HepG2 (cell line): ENCODE measurements around the gene NRN1. TPM values are rescaled to one million over a fixed set of nuclear protein-coding genes. Genes with fewer than 3 reads are reported as not detected.
"Not testable (repeated sequence)": the region's sequence is repeated elsewhere in the genome, so short reads cannot be mapped to it uniquely, and the experiment has no call there.

Experiments used
- ATAC-seq: fragments of 200-7000 bp; cut with Tn5 transposase; 3 replicates; pipeline ENCODE4 v1.9.1; 2020; ENCODE audit warnings: mild to moderate bottlenecking, moderate library complexity
- BruUV-seq: library from RNA; stranded (reverse); fragments of 400-500 nt; replicated peaks from 2 replicates; lab custom pipeline; 2021; lab: Mats Ljungman, UMichigan
- CTCF ChIA-PET: fragments of 300-600 bp; formaldehyde crosslinking; extraction: SDS; loops from one replicate; lab custom pipeline; 2021; ENCODE audit warnings: low total read pairs, inconsistent platforms, low intra/inter-chr PET ratio; lab: Yijun Ruan, JAX
- POLR2A ChIA-PET: fragments of 350-600 bp; sonication (Branson Sonifier 250); formaldehyde crosslinking; loops from one replicate; lab custom pipeline; 2020; ENCODE audit warnings: antibody characterized with exemption, inconsistent platforms; lab: Yijun Ruan, JAX
- DNase-seq: peaks from one replicate; pipeline ENCODE4 v3.0.0-alpha.2; 2015; ENCODE audit warnings: low spot score
- FAIRE-seq: peaks from 3 replicates; lab custom pipeline; 2011; peaks lifted over from hg19 to GRCh38; lab: Jason Lieb, UNC
- H2AFZ ChIP-seq: one replicate; pipeline ENCODE4 v1.6.1; 2011; ENCODE audit warnings: low read length, inconsistent platforms
- H3K27ac ChIP-seq: fragments of 300-600 bp; 3 replicates; pipeline ENCODE4 v1.8.0; 2011; ENCODE audit warnings: mixed run types, mild to moderate bottlenecking, mixed read lengths, low read length, inconsistent platforms; ENCODE audit not compliant: insufficient read depth; ENCODE audit errors: extremely low read length
- H3K27me3 ChIP-seq, 2 experiments: fragments of 200-600 bp in 1 of 2; 2 replicates in 1 of 2; 3 replicates in 1 of 2; pipeline versions ENCODE4 v1.6.0 to v1.8.0; 2011; ENCODE audit warnings: low read length in 2 of 2, mild to moderate bottlenecking in 2 of 2, moderate library complexity in 2 of 2, inconsistent platforms in 1 of 2; ENCODE audit not compliant: insufficient read depth in 2 of 2, control insufficient read depth in 1 of 2
- H3K36me3 ChIP-seq, 2 experiments: fragments of 200-600 bp in 1 of 2; replicated peaks in 1 of 2; 2 replicates in 1 of 2; 3 replicates in 1 of 2; pipeline versions ENCODE4 v1.5.1 to v1.8.0; 2011; ENCODE audit warnings: low read length in 2 of 2, inconsistent platforms in 1 of 2; ENCODE audit not compliant: insufficient read depth in 2 of 2, control insufficient read depth in 1 of 2
- H3K4me1 ChIP-seq: 2 replicates; pipeline ENCODE4 v1.5.1; 2012; ENCODE audit warnings: low read length, inconsistent platforms; ENCODE audit not compliant: insufficient read depth
- H3K4me2 ChIP-seq: 2 replicates; pipeline ENCODE4 v1.6.0; 2011; ENCODE audit warnings: low read depth, low read length, inconsistent platforms
- H3K4me3 ChIP-seq, 3 experiments: fragments of 200-600 bp in 1 of 3; sonication (generic), shearing (Covaris generic) in 1 of 3; replicated peaks in 1 of 3; 2 replicates each; pipeline ENCODE4 v1.5.1; 2011 to 2016; ENCODE audit warnings: low read length in 3 of 3, inconsistent platforms in 2 of 3, low read depth in 2 of 3, mild to moderate bottlenecking in 2 of 3, control low read depth in 1 of 3, mixed read lengths in 1 of 3; ENCODE audit not compliant: insufficient read depth in 1 of 3
- H3K79me2 ChIP-seq: one replicate; pipeline ENCODE4 v1.6.1; 2011; ENCODE audit warnings: low read length, inconsistent platforms; ENCODE audit not compliant: insufficient read depth
- H3K9ac ChIP-seq: 2 replicates; pipeline ENCODE4 v1.6.0; 2011; ENCODE audit warnings: mild to moderate bottlenecking, low read depth, low read length, inconsistent platforms; ENCODE audit not compliant: insufficient read depth
- H3K9me3 ChIP-seq: 2 replicates; pipeline ENCODE4 v1.5.1; 2012; ENCODE audit warnings: mild to moderate bottlenecking, low read length
- H4K20me1 ChIP-seq: 2 replicates; pipeline ENCODE4 v1.6.0; 2011; ENCODE audit warnings: inconsistent platforms, mild to moderate bottlenecking, low read length, moderate library complexity; ENCODE audit not compliant: insufficient read depth
- GZF1 ChIP-seq: sonication (generic); formaldehyde crosslinking; IDR thresholded peaks from 2 replicates; pipeline ENCODE4 v1.5.1; 2020; ENCODE audit warnings: mild to moderate bottlenecking, missing genetic modification reagents
- HOXD1 ChIP-seq: sonication (generic); formaldehyde crosslinking; IDR thresholded peaks from 2 replicates; pipeline ENCODE4 v1.5.0; 2020; ENCODE audit warnings: missing genetic modification reagents
- PRMT3 ChIP-seq: sonication (generic); formaldehyde crosslinking; IDR thresholded peaks from 2 replicates; pipeline ENCODE4 v1.8.1; 2022; ENCODE audit warnings: low read depth, mild to moderate bottlenecking, moderate library complexity, missing genetic modification reagents, borderline replicate concordance
- TAF1 ChIP-seq: sonication (generic); formaldehyde crosslinking; IDR thresholded peaks from 2 replicates; pipeline ENCODE4 v1.4.0; 2020; ENCODE audit warnings: missing genetic modification reagents
- TSC22D2 ChIP-seq: sonication (generic); formaldehyde crosslinking; IDR thresholded peaks from 2 replicates; pipeline ENCODE4 v1.5.1; 2020; ENCODE audit warnings: missing genetic modification reagents, mild to moderate bottlenecking, borderline replicate concordance
- ZHX2 ChIP-seq, 2 experiments: sonication (generic) in 1 of 2; formaldehyde crosslinking in 1 of 2; IDR thresholded peaks; 2 replicates each; pipeline versions ENCODE4 v1.6.1 to v1.9.0; 2014 to 2022; ENCODE audit warnings: antibody characterized with exemption in 1 of 2, borderline replicate concordance in 1 of 2, inconsistent platforms in 1 of 2, low read depth in 1 of 2, missing genetic modification reagents in 1 of 2
- ZNF441 ChIP-seq: sonication (generic); formaldehyde crosslinking; IDR thresholded peaks from 2 replicates; pipeline ENCODE4 v1.7.0; 2021; ENCODE audit warnings: missing genetic modification reagents, borderline replicate concordance
- ZNF484 ChIP-seq: sonication (generic); formaldehyde crosslinking; IDR thresholded peaks from 2 replicates; pipeline ENCODE4 v1.5.1; 2020; ENCODE audit warnings: mild to moderate bottlenecking, low read depth, missing genetic modification reagents, borderline replicate concordance
- WGBS: methylation state at CpG from one replicate; pipeline ENCODE4 v1.1.6; 2017; ENCODE audit warnings: low lambda C conversion rate; 5-methylcytosine and 5-hydroxymethylcytosine counted together
- in situ Hi-C: cut with HindIII; loops from 2 replicates; pipeline ENCODE4 v1.10.0; 2017; ENCODE audit warnings: low pct_unique_long_range_greater_than_20kb; ENCODE audit not compliant: extremely low pct_ligation_motif_present
- intact Hi-C: fragments of 100-400 bp; cut with micrococcal nuclease; formaldehyde crosslinking; loops from one replicate; pipeline ENCODE4 v1.10.0; 2022; ENCODE audit not compliant: unreplicated experiment
- polyA plus RNA-seq, 8 experiments: library from polyadenylated mRNA; depleted of rRNA in 3 of 8; stranded (reverse) in 7 of 8; unstranded in 1 of 8; fragments of >200 nt; fragmentation: Illumina TruSeq in 4 of 8; extraction: Trizol in 4 of 8; gene quantifications; 2 replicates each; pipeline versions ENCODE4 v1.2.1 to v1.2.3, GENCODE V29; 2011 to 2016; ENCODE audit warnings: low read depth in 4 of 8, missing spikeins in 1 of 8, mixed read lengths in 1 of 8; ENCODE audit not compliant: insufficient read depth in 1 of 8
- total RNA-seq, 5 experiments: library from RNA; depleted of rRNA; stranded (reverse); fragments of >200 nt; fragmentation: Illumina TruSeq; extraction: Trizol; gene quantifications; 2 replicates each; pipeline ENCODE4 v1.2.3, GENCODE V29; 2016; ENCODE audit warnings: low read depth in 1 of 5

NRN1 gene
- total and polyA plus RNA-seq, 2 of the 13 experiments (the other 11 are each of a cell fraction or from before 2014, with no cell fraction given), result 0.11 TPM; not detected in 1

GRCh38 chr6:5976811-5977210 lies 29.9 kb downstream of the NRN1 start (continued):
- TF ChIP-seq ZHX2 (IDR thresholded peaks at IDR 0.05; ENCODE audit: low read depth), result no peak
- no peak for TF ChIP-seq ZHX2 (CRISPR knock-in tag; IDR thresholded peaks at IDR 0.05; ENCODE audit: borderline replicate concordance)
- TF ChIP-seq HOXD1, result no peak
- no peak for TF ChIP-seq ZNF484 (CRISPR knock-in tag)
- TF ChIP-seq GZF1 (CRISPR knock-in tag), result no peak

- peaks cover 0 to under 1% of the 10 kb centered on the region in 2 experiments; a peak in 2 of 5 replicates for H3K27me3 ChIP-seq
- DNase-seq, result no peak
- CTCF ChIA-PET, result no interaction called here
- ATAC-seq, result peak; percentile 58; the same call in 2 of the 3 replicates
- no peak for FAIRE-seq
- H3K9ac ChIP-seq, result no peak overlapping the region
- no TSS peak for BruUV-seq
- no peaks in the 10 kb centered on the region for H3K9me3 ChIP-seq
- no peak overlapping the region for H3K4me3 ChIP-seq
- no peaks in the 10 kb centered on the region for H3K36me3 ChIP-seq
- in situ Hi-C loops (no loop called here), intact Hi-C loops (no loop called here)
- no peak overlapping the region for H2AFZ ChIP-seq
- H3K4me1 ChIP-seq, result no peaks in the 10 kb centered on the region
- H3K79me2 ChIP-seq, result no peaks in the 10 kb centered on the region
- POLR2A ChIA-PET, result no interaction called here
- no peaks in the 10 kb centered on the region for H4K20me1 ChIP-seq
- TF ChIP-seq PRMT3 (CRISPR knock-in tag) (no peak), TSC22D2 (no peak), TAF1 (CRISPR knock-in tag) (no peak), ZNF441 (no peak)
- H3K4me2 ChIP-seq, result no peak overlapping the region
- no peak overlapping the region for H3K27ac ChIP-seq
- 1% methylated on average over 11 of the region's 11 CpGs for WGBS
Observed at GRCh38 chr6:5968817-5969734, 37.6 kb downstream of the NRN1 start.

GRCh38 chr6:5968036-5968435 lies 38.7 kb downstream of the NRN1 start:
- H3K27me3 ChIP-seq, H3K4me1 ChIP-seq, H3K79me2 ChIP-seq, ATAC-seq, FAIRE-seq, H3K4me2 ChIP-seq, H3K36me3 ChIP-seq, H3K9me3 ChIP-seq, POLR2A ChIA-PET, in situ Hi-C loops, DNase-seq, intact Hi-C loops, H2AFZ ChIP-seq, H4K20me1 ChIP-seq, H3K27ac ChIP-seq, CTCF ChIA-PET, H3K4me3 ChIP-seq, BruUV-seq, H3K9ac ChIP-seq: not testable (repeated sequence)
- 0% methylated on average over 3 of the region's 3 CpGs for WGBS
